AG08395 (cell line): ENCODE data around the gene ENKUR.
A peak's percentile ranks its signal among the peaks of the same experiment; 100 is the strongest.
"Not testable (repeated sequence)": the region's sequence is repeated elsewhere in the genome, so short reads cannot be mapped to it uniquely, and the experiment has no call there.

Source experiments
- DNase-seq: peaks from one replicate; pipeline ENCODE4 v3.0.0; 2012; ENCODE audit warnings: mixed read lengths, low spot score

The ENKUR gene

GRCh38 chr10:25023278-25023677, 7.3 kb upstream of the ENKUR start:
- DNase-seq = no peak

DNA sequence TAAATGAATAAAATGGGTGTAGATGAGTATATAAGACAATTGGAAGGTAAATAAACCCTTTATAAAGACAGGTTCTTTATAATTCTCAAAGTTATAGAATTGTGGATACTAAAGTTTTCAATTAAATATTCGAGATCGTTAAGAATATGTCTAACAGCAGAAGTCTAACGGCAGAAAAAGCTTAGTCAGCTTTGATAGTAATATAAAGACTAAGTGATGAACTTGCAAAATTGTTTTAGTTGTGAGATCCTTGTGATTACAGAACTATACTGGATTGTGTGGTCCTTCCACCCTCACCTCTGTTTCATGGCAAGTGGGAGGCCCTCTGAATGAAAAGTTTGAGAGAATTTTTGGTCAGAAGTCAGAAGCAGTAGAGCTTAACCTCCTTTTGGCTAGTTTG, 2.7 kb upstream of the ENKUR start:
- no peak for DNase-seq

DNA sequence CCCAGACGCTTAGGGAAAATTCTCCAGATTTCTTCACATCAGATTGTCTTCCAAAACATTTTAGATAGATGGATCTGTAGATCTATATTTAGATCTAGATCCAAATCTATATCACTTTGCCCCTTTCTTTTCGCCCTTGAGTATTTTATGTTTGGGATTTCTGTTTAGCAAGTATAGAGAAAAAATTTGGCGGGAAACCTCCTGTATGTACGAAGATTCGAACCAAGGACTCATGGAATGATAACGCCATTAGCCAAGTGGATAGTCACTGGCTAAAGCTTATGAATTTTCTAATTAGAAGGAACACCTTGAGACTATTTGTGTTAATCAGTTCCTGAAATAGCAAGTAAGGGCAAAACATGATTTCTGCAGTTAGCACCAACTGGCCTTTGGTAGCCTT, 1.7 kb upstream of the ENKUR start:
- no peak for DNase-seq

DNA sequence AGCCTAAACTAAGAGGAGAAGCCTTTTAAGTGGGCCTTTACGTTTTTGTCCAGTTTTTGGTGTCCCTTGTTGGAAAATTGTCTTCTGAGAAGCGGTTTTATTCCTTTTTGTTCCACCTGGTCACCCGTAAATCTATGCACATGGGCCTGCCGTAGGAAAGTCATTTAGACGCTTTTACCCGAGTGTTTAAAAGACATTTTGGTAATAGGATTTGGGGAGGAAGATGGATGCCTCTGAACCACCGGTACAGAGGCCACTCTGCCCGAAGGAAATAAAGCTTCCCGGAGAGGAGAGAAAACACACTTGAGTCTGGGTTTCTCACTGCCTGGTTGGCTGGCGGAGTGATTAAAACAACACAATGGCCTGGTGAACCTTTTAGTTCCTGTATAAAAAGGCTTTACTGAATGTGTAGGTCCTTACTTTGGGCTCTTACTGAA, 1.2 kb upstream of the ENKUR start:
- DNase-seq = peak; percentile 9

DNA sequence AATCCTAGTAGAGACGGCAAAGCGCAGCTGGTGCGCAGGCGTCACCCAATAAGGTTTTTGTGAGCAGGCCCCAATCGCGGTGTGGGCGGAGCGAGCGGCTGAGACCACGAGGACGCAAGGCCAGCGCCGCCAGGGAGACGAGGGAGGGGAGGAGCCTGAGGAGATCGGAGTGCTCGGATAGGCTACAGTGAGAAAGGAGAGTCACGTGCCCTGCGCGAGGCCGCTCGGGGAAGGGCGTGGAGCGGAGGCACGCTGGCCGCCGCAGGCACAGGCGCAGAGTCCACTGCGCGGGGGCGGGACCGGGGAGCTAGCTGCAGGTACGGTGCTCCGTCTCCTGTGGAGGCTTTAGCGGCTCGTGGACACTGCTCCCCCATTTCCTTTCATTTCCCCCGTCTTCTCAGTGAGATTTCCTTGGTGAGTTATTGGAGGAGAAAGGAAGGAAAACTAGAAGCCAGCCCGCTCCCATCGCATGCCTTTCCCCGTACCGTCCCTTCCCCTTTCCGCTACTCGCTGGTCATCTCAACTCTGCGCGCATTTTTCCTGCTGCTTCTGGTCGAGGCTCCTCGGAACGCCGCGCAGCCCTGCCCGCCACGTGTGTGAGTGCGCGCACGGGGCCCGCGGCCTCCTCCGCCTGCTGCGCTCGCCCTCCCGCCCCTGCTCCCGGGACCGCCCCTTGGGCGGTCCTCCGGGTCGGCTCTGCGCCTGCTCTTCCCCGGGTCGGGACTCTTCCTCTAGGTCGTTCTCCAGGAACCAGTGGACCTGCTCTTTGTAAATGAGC, 607 bp upstream of the ENKUR start, which contains the start of gene THNSL1:
THNSL1 (plus strand) TSS at position 237 of the 778 bp plus-strand sequence. CDS start 6,612 bp downstream, outside the sequence.
- peak; percentile 99 for DNase-seq

GRCh38 chr10:25014579-25014978, 1.4 kb downstream of the ENKUR start:
- no peak for DNase-seq

DNA sequence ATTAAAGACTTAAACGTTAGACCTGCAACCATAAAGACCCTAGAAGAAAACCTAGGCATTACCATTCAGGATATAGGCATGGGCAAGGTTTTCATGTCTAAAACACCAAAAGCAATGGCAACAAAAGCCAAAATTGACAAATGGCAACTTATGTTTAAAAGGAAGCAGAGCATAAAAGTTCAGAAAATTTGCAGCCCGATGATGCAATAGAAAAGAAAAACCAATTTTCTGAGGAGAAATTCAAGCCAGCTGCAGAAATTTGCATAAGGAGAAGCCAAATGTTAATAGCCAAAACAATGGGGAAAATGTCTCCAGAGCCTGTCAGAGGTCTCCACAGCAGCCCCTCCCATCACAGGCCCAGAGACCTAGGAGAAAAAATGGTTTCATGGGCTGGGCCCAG, 4.4 kb downstream of the ENKUR start:
- not testable (repeated sequence) for DNase-seq

DNA sequence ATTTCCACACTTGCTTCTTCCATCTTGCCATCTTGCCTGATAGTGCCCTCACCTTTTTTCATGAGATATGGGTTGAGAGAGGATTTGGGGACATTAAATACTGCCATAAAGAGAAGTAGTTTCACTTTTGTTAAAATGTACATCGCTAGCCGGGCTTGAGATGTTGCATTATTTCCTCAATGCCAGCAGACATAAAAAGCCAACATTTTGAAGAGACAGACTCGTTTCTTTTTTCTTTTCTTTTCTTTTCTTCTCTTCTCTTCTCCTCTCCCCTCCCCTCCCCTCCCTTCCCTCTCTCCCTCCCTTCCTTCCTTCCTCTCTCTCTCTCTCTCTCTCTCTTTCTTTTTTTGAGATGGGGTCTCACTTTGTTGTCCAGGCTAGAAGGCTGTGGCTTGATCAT, 17.9 kb downstream of the ENKUR start:
- no peak for DNase-seq

- DNase-seq = no peak
Measured at GRCh38 chr10:24995072-24995471, 20.9 kb downstream of the ENKUR start.

- DNase-seq = no peak
Measured at GRCh38 chr10:24993237-24993958, 22.6 kb downstream of the ENKUR start.

DNA sequence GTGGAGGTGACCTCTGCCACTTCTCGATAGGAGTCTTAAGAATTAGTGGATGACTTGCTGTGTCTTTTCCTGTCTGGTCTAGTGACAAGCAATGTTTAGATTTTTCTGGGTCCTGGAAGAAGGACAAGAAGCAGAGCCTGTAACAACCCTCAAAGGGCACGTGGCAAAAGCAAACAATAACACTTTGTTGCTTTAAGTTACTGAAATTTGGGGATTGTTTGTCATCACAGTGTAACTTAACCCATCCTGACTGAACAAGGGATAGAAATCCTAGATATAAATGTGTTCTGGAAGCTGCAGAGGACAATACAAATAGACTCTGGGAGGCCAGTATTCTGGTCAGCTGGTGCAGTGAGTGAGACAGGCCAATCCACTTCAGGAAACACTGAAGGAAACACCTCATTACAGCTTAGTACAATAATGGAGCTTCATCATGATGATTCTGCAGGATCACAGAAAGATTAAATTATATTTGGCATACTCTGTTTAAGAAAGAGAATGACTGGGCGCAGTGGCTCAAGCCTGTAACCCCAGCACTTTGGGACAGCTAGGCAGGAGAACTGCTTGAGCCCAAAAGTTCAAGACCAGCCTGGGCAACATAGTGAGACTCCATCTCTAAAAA, 23.3 kb downstream of the ENKUR start:
- no peak for DNase-seq

GRCh38 chr10:24991298-24991697, 24.7 kb downstream of the ENKUR start:
- DNase-seq = no peak

DNA sequence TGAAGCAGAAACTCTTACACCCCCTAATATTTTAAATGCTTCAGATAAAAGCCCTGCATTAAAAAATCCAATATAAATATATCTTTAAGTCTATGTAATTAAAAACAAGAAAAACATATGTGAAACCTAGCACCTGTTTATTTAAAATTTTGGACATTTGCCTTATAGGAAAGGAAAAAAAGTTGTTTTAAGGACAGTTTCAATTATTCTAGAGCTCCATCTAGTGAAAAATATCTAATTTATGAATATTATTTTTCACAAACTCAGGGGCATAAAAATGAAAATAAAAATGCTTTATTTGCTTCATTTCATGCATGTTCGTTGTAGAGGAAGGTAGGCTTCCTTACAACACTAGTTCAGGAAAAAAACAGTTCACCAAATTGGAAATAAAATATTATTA, 26.1 kb downstream of the ENKUR start:
- no peak for DNase-seq

GRCh38 chr10:24988831-24989640, 26.9 kb downstream of the ENKUR start:
- DNase-seq = no peak

DNA sequence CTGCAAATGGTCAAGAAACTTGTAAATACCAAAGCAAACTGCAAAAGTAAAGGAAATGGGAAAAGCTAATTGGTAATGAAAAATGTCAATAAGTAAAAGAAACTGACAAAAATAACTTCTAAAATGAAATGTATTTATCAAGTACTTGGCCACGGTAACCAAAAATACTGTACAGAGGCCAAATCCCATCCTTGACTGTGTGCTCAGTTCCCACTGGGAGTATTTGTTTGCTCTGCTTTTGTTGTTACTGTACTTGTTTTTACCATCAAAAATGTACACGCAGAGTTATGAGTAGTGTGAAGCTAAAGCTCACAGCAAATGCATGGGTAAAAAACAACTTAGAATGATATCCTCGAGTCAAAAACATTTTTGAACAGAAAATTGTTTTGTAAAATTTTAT, 31.1 kb downstream of the ENKUR start:
- DNase-seq = no peak

DNA sequence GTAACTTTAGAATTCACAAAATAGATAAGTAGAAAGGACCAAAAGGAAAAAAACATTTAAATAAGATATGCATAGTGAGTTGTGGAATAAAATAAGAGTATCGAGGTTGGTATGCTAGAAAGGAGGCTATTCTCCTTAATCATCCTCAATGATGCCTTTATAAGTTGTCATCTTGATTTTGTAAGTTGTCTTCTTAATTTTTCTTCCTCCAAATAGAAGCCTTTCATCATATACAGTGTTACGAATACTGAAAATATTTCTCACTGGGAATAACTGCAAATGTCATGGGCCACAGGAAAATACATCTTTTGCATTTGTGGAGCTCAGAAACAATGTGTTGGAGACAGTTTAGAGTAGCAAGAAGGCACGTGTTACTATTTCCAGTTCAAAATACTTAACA, 32.0 kb downstream of the ENKUR start:
- DNase-seq = no peak

DNA sequence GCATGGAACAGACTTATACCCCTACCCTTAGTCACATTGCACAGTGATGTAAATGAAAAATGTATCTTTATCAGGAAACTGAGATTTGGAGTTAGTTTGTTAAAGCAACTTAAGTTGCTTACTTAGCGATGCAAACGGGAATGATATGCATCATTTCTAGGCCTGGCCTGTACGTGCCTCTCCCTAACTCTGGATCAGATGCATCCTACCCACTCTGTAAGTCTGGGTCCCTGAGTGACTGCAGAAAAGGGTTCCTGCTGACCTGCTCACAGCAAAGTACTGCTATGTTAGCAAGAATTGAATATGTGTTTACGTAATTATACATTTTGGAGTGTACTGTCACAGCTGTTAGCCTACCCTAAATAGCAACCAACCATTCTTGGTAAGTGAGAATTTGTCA, 32.8 kb downstream of the ENKUR start:
- DNase-seq = no peak

- DNase-seq = no peak
Measured at GRCh38 chr10:24982319-24983112, 33.4 kb downstream of the ENKUR start.

GRCh38 chr10:24981161-24981710, 34.7 kb downstream of the ENKUR start:
- no peak for DNase-seq

GRCh38 chr10:24979685-24980084, 36.3 kb downstream of the ENKUR start:
- no peak for DNase-seq

- peak; percentile 66 for DNase-seq
Measured at GRCh38 chr10:24974976-24975375, 41.0 kb downstream of the ENKUR start.
